Aorta (tissue), 5 donors: Measurements from ENCODE around the gene TMEM131. TPM values are rescaled to one million over a fixed set of nuclear protein-coding genes. Genes with fewer than 3 reads are reported as not detected.
A peak's percentile ranks its signal among the peaks of the same experiment; 100 is the strongest.

Source experiments
- ATAC-seq: fragments of 200-7000 bp; cut with Tn5 transposase; one replicate; pipeline ENCODE4 v1.9.1; 2022; ENCODE audit warnings: moderate library complexity; ENCODE audit not compliant: low FRiP score
- DNase-seq, 2 donors: peaks; one replicate each; pipeline ENCODE4 v3.0.0-alpha.2; 2020
- H3K27ac ChIP-seq, 2 donors: one replicate each; pipeline ENCODE4 v1.5.1; 2013; ENCODE audit warnings: low read length in 2 of 2, mild to moderate bottlenecking in 2 of 2, moderate library complexity in 2 of 2, control low read depth in 1 of 2, inconsistent platforms in 1 of 2, low read depth in 1 of 2
- H3K27me3 ChIP-seq, 2 donors: one replicate each; pipeline ENCODE4 v1.6.1; 2013; ENCODE audit warnings: control low read depth in 1 of 2, low read length in 1 of 2, mild to moderate bottlenecking in 1 of 2, moderate library complexity in 1 of 2; ENCODE audit not compliant: insufficient read depth in 2 of 2, control insufficient read depth in 1 of 2
- H3K36me3 ChIP-seq, 2 donors: one replicate each; pipeline ENCODE4 v1.6.1; 2013; ENCODE audit warnings: control low read depth in 1 of 2, low read length in 1 of 2, mild to moderate bottlenecking in 1 of 2; ENCODE audit not compliant: insufficient read depth in 2 of 2, control insufficient read depth in 1 of 2
- H3K4me1 ChIP-seq, 2 donors: one replicate each; pipeline ENCODE4 v1.6.1; 2013; ENCODE audit warnings: low read length in 2 of 2, control low read depth in 1 of 2, mild to moderate bottlenecking in 1 of 2, moderate library complexity in 1 of 2; ENCODE audit not compliant: insufficient read depth in 2 of 2, control insufficient read depth in 1 of 2
- H3K4me3 ChIP-seq, 2 donors: one replicate each; pipeline ENCODE4 v1.5.1; 2013; ENCODE audit warnings: low read length in 2 of 2, control low read depth in 1 of 2, mild to moderate bottlenecking in 1 of 2
- H3K9me3 ChIP-seq: one replicate; pipeline ENCODE4 v1.6.1; 2013; ENCODE audit warnings: mild to moderate bottlenecking, low read length; ENCODE audit not compliant: control insufficient read depth
- WGBS, 2 donors: extraction: QIAGEN DNeasy Blood & Tissue Kit; methylation state at CpG; one replicate each; pipeline ENCODE4 v1.1.7; 2013; 5-methylcytosine and 5-hydroxymethylcytosine counted together
- intact Hi-C, 2 donors: fragments of 100-400 bp; cut with DNase I; formaldehyde crosslinking; loops; one replicate each; pipeline versions ENCODE4 v1.14.2 to v1.15.0; 2022
- polyA plus RNA-seq, 2 donors: library from polyadenylated mRNA; stranded (reverse); fragments of 200-250 nt; gene quantifications; one replicate each; pipeline ENCODE4 v1.2.3, GENCODE V29; 2013
- total RNA-seq, 2 donors: library from RNA; stranded (reverse); fragmentation: NEBNext Ultra II Directional; extraction: Animal tissue kit (Norgen Biotek cat#: 25700); gene quantifications; one replicate each; pipeline ENCODE4 v1.2.1, GENCODE V29; 2021
- donor health status: healthy with polysubstance abuse.
- donor health status: Bipolar disorder and iron deficiency.
- donor health status: DM: no; HTN: no; CAD: no.
- donor health status: DM: no; HTN: no; CAD: no.
- donor health status: DM: yes; HTN: yes; CAD: no.

TMEM131 gene
- total and polyA plus RNA-seq, 4 donors = 6.8 to 42.5 (median 25.7) TPM

DNA sequence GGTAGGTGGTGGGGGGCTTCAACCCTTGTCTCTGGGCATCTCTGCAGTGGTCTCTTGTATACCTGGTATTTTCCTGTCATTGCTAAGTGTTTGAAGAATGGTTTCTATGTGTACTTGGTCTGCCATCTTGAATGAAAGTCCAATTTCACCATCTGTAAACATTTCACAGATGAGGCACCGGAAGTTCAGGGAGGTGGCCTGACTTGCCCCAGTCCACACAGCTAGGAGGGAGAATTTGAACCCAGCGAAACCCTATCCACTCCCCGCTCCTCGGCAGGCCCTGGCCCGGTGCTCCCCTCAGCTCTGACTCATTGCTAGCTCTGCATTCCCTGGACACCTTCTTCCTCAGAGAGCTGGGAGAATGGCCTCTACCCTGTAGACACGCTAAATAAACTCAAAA lies 251.8 kb downstream of the TMEM131 start:
- Histone ChIP-seq H3K4me3 (no peak overlapping the region), H3K9me3 (no peaks in the 10 kb centered on the region), H3K27me3 (no peaks in the 10 kb centered on the region), H3K4me1 (no peaks in the 10 kb centered on the region), H3K27ac (no peak overlapping the region), H3K36me3 (no peaks in the 10 kb centered on the region)
- WGBS, 2 donors = 96 to 98% methylated on average over 6 of the region's 6 CpGs
- intact Hi-C loops = no loop called here
- DNase-seq = no peak
- no peak for ATAC-seq

- DNase-seq = peak in 1 of 2 donors; percentile 19
- H3K27me3 ChIP-seq = no peaks in the 10 kb centered on the region
- intact Hi-C loops = no loop called here
- H3K27ac ChIP-seq = no peak overlapping the region
- H3K4me3 ChIP-seq = no peak overlapping the region
- ATAC-seq = no peak
- WGBS, 2 donors = 84 to 85% methylated on average over 4 of the region's 4 CpGs
- no peaks in the 10 kb centered on the region for H3K36me3 ChIP-seq
- H3K4me1 ChIP-seq = no peaks in the 10 kb centered on the region
- H3K9me3 ChIP-seq = no peaks in the 10 kb centered on the region
Observed at GRCh38 chr2:97742381-97742847, 253.3 kb downstream of the TMEM131 start.

- Histone ChIP-seq H3K4me3 (no peak overlapping the region), H3K27ac (no peak overlapping the region), H3K4me1 (no peaks in the 10 kb centered on the region), H3K9me3 (no peaks in the 10 kb centered on the region), H3K36me3 (no peaks in the 10 kb centered on the region), H3K27me3 (no peaks in the 10 kb centered on the region)
- WGBS, 2 donors = 76 to 77% methylated on average over 4 of the region's 4 CpGs
- intact Hi-C loops = no loop called here
- ATAC-seq = no peak
- peak in 1 of 2 donors; percentile 39 for DNase-seq
Observed at GRCh38 chr2:97741686-97742085, 254.1 kb downstream of the TMEM131 start.

DNA sequence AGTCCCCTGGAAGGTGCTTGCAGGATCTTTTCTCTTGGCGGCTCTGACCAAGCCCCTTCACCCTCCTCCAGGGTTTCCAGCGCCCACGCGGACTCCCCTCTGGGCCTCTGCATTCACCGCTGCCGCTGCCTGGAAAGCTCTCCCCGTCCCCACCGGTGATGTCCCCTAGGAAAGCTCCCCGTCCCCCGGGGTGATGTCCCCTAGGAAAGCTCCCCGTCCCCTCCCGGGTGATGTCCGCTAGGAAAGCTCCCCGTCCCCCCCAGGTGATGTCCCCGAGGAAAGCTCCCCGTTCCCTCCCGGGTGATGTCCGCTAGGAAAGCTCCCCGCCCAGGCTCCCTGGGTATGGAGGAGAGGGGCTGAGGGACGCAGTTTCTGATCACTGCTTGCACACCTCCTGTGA lies 254.5 kb downstream of the TMEM131 start:
- 89 to 91% methylated on average over 20 of the region's 20 CpGs for WGBS, 2 donors
- intact Hi-C loops = no loop called here

DNA sequence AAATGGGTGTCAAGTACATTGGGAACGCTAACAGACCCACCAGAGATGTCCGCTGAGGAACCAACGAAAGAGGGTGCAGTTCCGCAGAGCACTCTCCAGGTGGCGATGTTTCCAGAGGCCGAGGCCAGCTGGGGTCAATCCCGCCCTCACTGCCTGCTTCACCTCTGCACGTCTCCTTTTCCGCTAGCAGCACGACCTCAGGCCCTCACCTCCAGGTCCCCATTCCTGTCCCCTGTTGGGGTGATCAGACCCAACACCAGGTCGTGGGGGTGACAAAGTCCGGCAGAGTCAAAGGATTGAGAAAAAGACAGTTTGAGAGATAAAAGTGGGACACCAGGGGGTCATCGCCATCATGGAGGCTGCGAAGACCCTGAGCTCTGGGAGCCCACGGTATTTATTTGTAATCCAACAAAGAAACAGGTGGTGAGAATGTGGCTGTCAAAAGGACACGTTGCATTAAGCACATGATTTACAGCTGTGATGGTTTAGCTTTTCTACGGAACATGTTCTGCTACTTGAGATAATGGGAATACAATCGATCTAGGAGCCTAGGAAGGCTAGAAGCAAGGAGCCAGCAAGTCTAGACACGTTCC lies 255.1 kb downstream of the TMEM131 start:
- 26 to 33% methylated on average over 19 of the region's 19 CpGs for WGBS, 2 donors
- Histone ChIP-seq H3K4me1 (no peaks in the 10 kb centered on the region), H3K27ac (no peak overlapping the region), H3K9me3 (no peaks in the 10 kb centered on the region), H3K27me3 (no peaks in the 10 kb centered on the region), H3K36me3 (no peaks in the 10 kb centered on the region), H3K4me3 (no peak overlapping the region)
- DNase-seq (peak in 1 of 2 donors; percentile 69), ATAC-seq (no peak)
- intact Hi-C loops = no loop called here

More for the DNA sequence above, 254.5 kb downstream of the TMEM131 start:
- ATAC-seq (no peak), DNase-seq (peak in 1 of 2 donors; percentile 64)
- Histone ChIP-seq H3K27me3 (no peaks in the 10 kb centered on the region), H3K4me1 (no peaks in the 10 kb centered on the region), H3K27ac (no peak overlapping the region), H3K36me3 (no peaks in the 10 kb centered on the region), H3K4me3 (no peak overlapping the region), H3K9me3 (no peaks in the 10 kb centered on the region)

DNA sequence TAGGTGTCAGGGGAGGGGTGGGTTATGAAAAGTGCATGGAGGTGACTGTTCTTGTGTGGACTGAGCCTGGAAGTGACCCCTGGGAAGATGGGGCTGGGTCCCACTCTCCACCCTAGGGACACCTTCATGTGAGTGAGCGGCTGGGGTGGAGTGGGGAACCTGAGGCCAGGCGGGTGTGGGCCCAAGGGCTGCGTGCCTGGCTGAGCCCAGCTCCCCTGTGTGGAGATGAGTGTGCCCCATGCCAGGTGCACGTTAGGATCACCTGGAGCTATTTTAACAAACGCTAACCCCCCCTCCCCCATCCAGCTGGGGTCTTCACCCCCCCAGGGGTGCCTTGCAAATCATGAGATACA lies 255.9 kb downstream of the TMEM131 start:
- Histone ChIP-seq H3K36me3 (no peaks in the 10 kb centered on the region), H3K27ac (no peak overlapping the region), H3K4me3 (no peak overlapping the region), H3K4me1 (no peaks in the 10 kb centered on the region), H3K27me3 (no peaks in the 10 kb centered on the region), H3K9me3 (no peaks in the 10 kb centered on the region)
- ATAC-seq (no peak), DNase-seq (peak in 1 of 2 donors; percentile 53)
- 78 to 84% methylated on average over 5 of the region's 5 CpGs for WGBS, 2 donors
- intact Hi-C loops = no loop called here

GRCh38 chr2:97739020-97739892 lies 256.5 kb downstream of the TMEM131 start:
- Histone ChIP-seq H3K9me3 (no peaks in the 10 kb centered on the region), H3K4me3 (no peak overlapping the region), H3K4me1 (no peaks in the 10 kb centered on the region), H3K36me3 (no peaks in the 10 kb centered on the region), H3K27me3 (no peaks in the 10 kb centered on the region), H3K27ac (no peak overlapping the region)
- no peak for ATAC-seq
- 87 to 90% methylated on average over 22 to 23 of the region's 23 CpGs for whole genome bisulfite sequencing, 2 donors
- DNase-seq = peak in 1 of 2 donors; percentile 67
- intact Hi-C loops = no loop called here

- intact Hi-C loops = no loop called here
- H3K36me3 ChIP-seq = no peaks in the 10 kb centered on the region
- H3K9me3 ChIP-seq = no peaks in the 10 kb centered on the region
- no peaks in the 10 kb centered on the region for H3K4me1 ChIP-seq
- H3K27ac ChIP-seq = no peak overlapping the region
- WGBS, 2 donors = 91 to 94% methylated on average over 9 of the region's 9 CpGs
- no peak overlapping the region for H3K4me3 ChIP-seq
- DNase-seq = peak in 1 of 2 donors; percentile 46
- no peak for ATAC-seq
- no peaks in the 10 kb centered on the region for H3K27me3 ChIP-seq
Observed at GRCh38 chr2:97738179-97739019, 257.3 kb downstream of the TMEM131 start.
